Choroid plexus epithelial cell (primary cell): Measurements from ENCODE around the gene VILL.

Source experiments
- DNase-seq: peaks from one replicate; pipeline ENCODE4 v3.0.0-alpha.2; 2010; ENCODE audit warnings: low read depth
- H3K4me3 ChIP-seq: 2 replicates; pipeline ENCODE4 v1.5.1; 2011; ENCODE audit warnings: low read depth, mild to moderate bottlenecking, control low read depth, low read length, moderate library complexity
- TF ChIP-seq, protein P1 (sequence below): conservative IDR thresholded peaks from 2 replicates; pipeline ENCODE4 v1.5.1; 2011; ENCODE audit warnings: low read depth, mild to moderate bottlenecking, control low read depth, inconsistent platforms, low read length, moderate library complexity

The VILL gene

DNA sequence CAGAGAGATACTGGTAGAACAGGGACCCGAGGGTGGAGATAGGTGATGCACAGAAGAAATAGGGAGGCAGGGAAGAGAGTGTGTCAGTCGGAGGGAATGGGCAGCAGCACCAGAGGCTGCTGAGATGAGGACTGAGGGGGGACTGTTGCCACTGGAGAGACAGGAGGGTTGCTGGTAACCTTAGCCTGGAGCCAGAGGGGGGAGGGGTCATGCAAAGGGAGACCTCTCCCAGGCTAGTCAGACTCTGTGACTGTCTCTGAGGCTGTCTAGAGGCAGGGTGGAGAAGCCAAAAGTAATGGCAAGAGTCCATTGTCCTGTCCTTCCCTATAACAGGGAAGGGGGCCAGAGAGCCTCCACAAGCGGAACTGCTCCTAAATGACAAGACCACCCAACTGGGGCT, 46.3 kb downstream of the VILL start:
- no peak for DNase-seq
- TF ChIP-seq, protein P1, sequence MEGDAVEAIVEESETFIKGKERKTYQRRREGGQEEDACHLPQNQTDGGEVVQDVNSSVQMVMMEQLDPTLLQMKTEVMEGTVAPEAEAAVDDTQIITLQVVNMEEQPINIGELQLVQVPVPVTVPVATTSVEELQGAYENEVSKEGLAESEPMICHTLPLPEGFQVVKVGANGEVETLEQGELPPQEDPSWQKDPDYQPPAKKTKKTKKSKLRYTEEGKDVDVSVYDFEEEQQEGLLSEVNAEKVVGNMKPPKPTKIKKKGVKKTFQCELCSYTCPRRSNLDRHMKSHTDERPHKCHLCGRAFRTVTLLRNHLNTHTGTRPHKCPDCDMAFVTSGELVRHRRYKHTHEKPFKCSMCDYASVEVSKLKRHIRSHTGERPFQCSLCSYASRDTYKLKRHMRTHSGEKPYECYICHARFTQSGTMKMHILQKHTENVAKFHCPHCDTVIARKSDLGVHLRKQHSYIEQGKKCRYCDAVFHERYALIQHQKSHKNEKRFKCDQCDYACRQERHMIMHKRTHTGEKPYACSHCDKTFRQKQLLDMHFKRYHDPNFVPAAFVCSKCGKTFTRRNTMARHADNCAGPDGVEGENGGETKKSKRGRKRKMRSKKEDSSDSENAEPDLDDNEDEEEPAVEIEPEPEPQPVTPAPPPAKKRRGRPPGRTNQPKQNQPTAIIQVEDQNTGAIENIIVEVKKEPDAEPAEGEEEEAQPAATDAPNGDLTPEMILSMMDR: no peak
- H3K4me3 ChIP-seq: no peak overlapping the region

DNA sequence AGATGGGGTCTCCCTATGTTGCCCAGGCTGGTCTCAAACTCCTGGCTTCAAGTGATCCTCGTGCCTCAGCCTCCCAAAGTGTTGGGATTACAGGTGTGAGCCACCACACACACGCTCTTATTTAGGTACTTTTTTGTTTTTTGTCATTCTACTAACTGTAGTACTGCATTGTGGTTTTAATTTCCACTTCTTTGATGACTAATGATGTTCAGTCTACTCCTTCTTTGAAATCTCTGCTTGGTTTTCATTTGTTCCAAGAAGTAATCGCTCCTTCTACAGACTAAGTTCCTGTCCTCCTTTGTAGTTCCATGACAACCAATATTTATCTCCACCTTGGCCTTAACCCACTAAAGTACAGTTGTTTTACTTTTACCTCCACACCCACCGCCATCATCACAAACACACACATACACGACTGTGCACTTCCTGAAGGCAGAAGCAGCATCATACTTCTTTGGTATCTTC, 47.9 kb downstream of the VILL start:
- TF ChIP-seq, protein P1: no peak
- H3K4me3 ChIP-seq: no peak overlapping the region
- DNase-seq: no peak

- TF ChIP-seq, protein P1: no peak
- DNase-seq: peak; percentile 62
Observed at GRCh38 chr3:38039101-38039898, 48.7 kb downstream of the VILL start, which contains the start of gene DLEC1. TSS of gene DLEC1 (plus strand) at chr3:38039208. CDS start at chr3:38039226, 18 bp downstream.

DNA sequence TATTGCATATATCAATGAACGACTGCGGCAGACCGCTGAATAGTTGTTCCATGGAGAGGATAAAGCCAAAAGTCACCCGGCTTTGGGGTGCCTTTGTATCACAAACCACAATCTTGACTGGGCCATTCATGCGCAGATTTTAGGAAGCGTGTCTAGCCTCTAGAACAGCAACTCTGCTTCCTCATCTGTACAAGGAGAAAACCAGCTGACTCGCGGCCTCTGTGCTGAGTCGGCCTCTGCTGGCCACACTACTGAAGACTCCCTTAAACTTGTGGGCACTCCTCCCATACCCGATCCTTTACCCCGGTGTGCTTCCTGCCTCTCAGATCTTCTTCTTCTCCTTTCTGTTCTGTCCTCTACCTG, 49.3 kb downstream of the VILL start:
- TF ChIP-seq, protein P1: peak; percentile 48
- peak; percentile 48 for DNase-seq
- no peak overlapping the region for H3K4me3 ChIP-seq

More at GRCh38 chr3:38039101-38039898, 48.7 kb downstream of the VILL start, which contains the start of gene DLEC1:
- peak within 1 kb of the TSS; percentile 52 for H3K4me3 ChIP-seq

DNA sequence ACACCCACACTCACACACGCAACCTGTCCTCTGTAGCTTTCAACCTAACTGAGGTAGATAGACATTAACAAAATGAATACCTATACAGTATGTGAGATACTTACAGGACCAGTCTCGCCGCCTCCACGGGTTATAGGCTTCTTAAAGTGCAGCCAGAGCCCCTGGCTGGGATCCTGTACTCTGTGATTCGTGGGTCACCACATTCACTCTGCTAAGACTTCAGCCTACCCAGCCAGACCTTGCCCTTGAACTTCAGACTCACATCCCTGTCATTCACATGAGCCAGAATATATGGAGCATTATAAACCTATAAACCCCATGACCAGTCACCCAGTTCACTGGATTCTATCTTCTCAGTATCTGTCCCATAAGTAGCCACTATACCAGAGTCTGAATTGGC, 49.8 kb downstream of the VILL start:
- no peak overlapping the region for H3K4me3 ChIP-seq
- TF ChIP-seq, protein P1: no peak
- DNase-seq: no peak

GRCh38 chr3:38043486-38043885, 52.9 kb downstream of the VILL start:
- H3K4me3 ChIP-seq: no peak overlapping the region
- TF ChIP-seq, protein P1: no peak
- DNase-seq: no peak

DNA sequence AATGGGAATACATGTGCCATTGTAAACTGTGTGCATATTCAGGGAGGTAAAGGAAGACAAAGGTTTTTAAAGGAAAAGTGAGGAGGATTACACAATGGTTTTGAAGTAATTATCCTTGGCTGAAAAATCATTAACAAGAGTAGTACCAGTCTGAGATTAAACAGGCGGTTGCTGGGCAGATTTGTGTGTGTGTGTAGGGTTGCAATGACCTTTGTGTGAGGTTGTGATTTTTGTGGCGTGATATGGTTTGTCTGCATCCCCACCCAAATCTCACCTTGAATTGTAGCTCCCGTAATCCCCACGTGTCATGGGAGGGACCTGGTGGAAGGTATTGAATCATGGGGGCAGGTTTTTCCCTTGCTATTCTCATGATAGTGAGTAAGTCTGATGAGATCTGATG, 55.4 kb downstream of the VILL start:
- TF ChIP-seq, protein P1: no peak
- DNase-seq: no peak
- no peak overlapping the region for H3K4me3 ChIP-seq
